SK-MEL-5 (cell line): ENCODE results near the gene SLTM. TPM values are rescaled to one million over a fixed set of nuclear protein-coding genes. Genes with fewer than 3 reads are reported as not detected.
"Not testable (repeated sequence)": the region's sequence is repeated elsewhere in the genome, so short reads cannot be mapped to it uniquely, and the experiment has no call there.

ENCODE experiments used
- DNase-seq: peaks from one replicate; pipeline ENCODE4 v3.0.0-alpha.2; 2016; ENCODE audit warnings: low read depth, low spot score
- in situ Hi-C: cut with HindIII; loops from 2 replicates; pipeline ENCODE4 v1.10.0; 2016; ENCODE audit warnings: low sequenced_read_pairs, high pct_unique_total_duplicates, low pct_unique_long_range_greater_than_20kb
- small RNA-seq, 2 experiments: library from RNA; depleted of rRNA; stranded (forward); fragments of <200 nt; gene quantifications; one replicate each; pipeline ENCODE3, GENCODE V24; 2014
- total RNA-seq: library from RNA; depleted of rRNA; stranded (reverse); fragments of >200 nt; shearing (Covaris generic); gene quantifications from 2 replicates; pipeline ENCODE4 v1.2.3, GENCODE V29; 2014; rRNA removed

The SLTM gene
- total RNA-seq, 1 experiment from 2014 or later, result 59.6 TPM

GRCh38 chr15:58852347-58852746, 81.1 kb downstream of the SLTM start:
- in situ Hi-C loops, result no loop called here
- peak; percentile 61 for DNase-seq

DNA sequence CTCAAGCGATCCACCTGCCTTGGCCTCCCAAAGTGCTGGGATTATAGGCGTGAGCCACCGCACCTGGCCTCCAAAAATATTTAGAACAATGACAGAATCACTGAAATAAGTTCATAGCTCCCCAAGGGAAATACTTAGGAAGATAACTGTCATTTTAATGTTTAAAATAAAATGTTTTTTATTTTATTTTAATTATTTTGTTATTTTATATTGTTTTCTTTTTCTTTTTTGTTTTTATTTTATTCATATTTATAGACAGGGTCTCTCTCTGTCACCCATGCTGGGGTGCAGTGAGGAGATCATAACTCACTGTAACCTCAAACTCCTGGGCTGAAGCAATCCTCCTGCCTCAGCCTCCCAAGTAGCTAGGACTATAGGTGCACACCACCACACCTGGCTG, 82.3 kb downstream of the SLTM start:
- in situ Hi-C loops, DNase-seq: not testable (repeated sequence)

GRCh38 chr15:58842713-58843396, 90.6 kb downstream of the SLTM start:
- in situ Hi-C loops, result no loop called here
- DNase-seq, result no peak

GRCh38 chr15:58840048-58840447, 93.4 kb downstream of the SLTM start:
- in situ Hi-C loops, result no loop called here
- DNase-seq, result no peak

DNA sequence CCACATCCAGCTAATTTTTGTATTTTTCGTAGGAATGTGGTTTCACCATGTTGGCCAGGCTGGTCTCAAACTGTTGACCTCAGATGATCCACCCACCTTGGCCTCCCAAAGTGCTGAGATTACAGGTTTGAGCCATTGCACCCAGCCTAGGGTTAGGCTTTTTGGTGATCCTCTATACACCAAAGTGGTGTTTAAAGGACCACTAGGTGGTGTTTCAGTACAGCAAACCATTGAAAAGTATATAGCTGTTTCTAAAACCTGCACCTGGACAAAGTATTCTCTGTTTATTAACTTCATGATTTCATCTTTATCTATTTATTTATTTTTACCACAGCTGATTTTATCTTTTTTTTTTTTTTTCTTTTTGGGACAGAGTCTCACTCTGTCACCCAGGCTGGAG, 94.0 kb downstream of the SLTM start:
- peak; percentile 59 for DNase-seq
- in situ Hi-C loops, result no loop called here

DNA sequence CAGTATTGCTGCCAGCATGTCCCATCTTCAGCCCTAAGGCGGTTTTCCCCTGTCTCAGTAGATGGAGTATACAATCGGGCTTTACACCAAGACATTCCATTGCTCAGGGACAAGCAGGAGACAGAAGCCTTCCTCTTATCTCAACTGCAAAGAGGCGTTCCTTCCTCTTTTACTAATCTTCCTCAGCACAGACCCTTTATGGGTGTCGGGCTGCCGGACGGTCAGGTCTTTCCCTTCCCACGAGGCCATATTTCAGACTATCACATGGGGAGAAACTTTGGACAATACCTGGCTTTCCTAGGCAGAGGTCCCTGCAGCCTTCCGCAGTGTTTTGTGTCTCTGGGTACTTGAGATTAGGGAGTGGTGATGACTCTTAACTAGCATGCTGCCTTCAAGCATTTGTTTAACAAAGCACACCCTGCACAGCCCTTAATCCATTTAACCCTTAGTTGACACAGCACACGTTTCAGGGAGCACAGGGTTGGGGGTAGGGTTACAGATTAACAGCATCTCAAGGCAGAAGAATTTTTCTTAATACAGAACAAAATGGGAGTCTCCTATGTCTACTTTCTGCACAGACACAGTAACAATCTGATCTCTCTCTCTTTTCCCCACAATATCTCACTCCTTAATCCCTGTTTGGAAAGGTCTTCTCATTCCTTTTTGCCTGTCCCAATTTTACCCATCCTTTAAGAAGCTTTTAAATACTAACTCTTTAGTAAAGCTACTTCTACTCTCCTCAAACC, 99.6 kb downstream of the SLTM start:
- in situ Hi-C loops, DNase-seq: not testable (repeated sequence)

- peak; percentile 23 for DNase-seq
- in situ Hi-C loops, result no loop called here
Measured at GRCh38 chr15:58830556-58830955, 102.9 kb downstream of the SLTM start.

Small RNAs within 50 kb of the gene (small RNA-seq; reads per million reads assigned to genes)
- gene ZNF444P1, result 0 reads per million in 2 experiments

Other genes starting within 250 kb of the SLTM start
- 132 and 144 TPM in 2 replicates for gene ADAM10, start 184.0 kb downstream of the SLTM start, total RNA-seq
- gene MINDY2, start 162.4 kb downstream of the SLTM start, total RNA-seq, result 10.9 and 13.0 TPM in 2 replicates
- gene RNF111, start 54.0 kb upstream of the SLTM start, total RNA-seq, result 19.9 and 25.1 TPM in 2 replicates
- 44.7 and 49.8 TPM in 2 replicates for gene CCNB2, start 171.5 kb upstream of the SLTM start, total RNA-seq